ENCODE data around the gene WDR46. TPM values are rescaled to one million over a fixed set of nuclear protein-coding genes. Genes with fewer than 3 reads are reported as not detected.

The WDR46 gene
- total and polyA plus RNA-seq, 2 of the 13 experiments (the other 11 are each of a cell fraction or from before 2014, with no cell fraction given) = 47.4 to 105 TPM

DNA sequence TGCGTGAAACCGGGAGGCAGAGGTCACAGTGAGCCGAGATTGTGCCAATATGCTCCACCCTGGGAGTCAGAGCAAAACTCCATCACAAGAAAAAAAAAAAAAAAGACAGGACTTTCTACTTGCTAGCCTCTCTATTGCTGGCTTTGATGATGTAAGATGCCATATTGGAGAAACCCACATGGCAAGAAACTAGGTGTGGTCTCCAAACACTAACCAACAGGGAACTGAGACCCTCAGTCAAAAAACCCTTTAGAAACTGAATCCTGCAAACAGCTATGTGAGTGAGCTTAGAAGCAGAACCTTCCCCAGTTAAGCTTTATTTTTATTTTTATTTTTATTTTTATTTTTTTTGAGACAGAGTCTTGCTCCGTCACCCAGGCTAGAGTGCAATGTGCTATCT lies 46.9 kb upstream of the WDR46 start (continued):
- TF ChIP-seq, protein P1, sequence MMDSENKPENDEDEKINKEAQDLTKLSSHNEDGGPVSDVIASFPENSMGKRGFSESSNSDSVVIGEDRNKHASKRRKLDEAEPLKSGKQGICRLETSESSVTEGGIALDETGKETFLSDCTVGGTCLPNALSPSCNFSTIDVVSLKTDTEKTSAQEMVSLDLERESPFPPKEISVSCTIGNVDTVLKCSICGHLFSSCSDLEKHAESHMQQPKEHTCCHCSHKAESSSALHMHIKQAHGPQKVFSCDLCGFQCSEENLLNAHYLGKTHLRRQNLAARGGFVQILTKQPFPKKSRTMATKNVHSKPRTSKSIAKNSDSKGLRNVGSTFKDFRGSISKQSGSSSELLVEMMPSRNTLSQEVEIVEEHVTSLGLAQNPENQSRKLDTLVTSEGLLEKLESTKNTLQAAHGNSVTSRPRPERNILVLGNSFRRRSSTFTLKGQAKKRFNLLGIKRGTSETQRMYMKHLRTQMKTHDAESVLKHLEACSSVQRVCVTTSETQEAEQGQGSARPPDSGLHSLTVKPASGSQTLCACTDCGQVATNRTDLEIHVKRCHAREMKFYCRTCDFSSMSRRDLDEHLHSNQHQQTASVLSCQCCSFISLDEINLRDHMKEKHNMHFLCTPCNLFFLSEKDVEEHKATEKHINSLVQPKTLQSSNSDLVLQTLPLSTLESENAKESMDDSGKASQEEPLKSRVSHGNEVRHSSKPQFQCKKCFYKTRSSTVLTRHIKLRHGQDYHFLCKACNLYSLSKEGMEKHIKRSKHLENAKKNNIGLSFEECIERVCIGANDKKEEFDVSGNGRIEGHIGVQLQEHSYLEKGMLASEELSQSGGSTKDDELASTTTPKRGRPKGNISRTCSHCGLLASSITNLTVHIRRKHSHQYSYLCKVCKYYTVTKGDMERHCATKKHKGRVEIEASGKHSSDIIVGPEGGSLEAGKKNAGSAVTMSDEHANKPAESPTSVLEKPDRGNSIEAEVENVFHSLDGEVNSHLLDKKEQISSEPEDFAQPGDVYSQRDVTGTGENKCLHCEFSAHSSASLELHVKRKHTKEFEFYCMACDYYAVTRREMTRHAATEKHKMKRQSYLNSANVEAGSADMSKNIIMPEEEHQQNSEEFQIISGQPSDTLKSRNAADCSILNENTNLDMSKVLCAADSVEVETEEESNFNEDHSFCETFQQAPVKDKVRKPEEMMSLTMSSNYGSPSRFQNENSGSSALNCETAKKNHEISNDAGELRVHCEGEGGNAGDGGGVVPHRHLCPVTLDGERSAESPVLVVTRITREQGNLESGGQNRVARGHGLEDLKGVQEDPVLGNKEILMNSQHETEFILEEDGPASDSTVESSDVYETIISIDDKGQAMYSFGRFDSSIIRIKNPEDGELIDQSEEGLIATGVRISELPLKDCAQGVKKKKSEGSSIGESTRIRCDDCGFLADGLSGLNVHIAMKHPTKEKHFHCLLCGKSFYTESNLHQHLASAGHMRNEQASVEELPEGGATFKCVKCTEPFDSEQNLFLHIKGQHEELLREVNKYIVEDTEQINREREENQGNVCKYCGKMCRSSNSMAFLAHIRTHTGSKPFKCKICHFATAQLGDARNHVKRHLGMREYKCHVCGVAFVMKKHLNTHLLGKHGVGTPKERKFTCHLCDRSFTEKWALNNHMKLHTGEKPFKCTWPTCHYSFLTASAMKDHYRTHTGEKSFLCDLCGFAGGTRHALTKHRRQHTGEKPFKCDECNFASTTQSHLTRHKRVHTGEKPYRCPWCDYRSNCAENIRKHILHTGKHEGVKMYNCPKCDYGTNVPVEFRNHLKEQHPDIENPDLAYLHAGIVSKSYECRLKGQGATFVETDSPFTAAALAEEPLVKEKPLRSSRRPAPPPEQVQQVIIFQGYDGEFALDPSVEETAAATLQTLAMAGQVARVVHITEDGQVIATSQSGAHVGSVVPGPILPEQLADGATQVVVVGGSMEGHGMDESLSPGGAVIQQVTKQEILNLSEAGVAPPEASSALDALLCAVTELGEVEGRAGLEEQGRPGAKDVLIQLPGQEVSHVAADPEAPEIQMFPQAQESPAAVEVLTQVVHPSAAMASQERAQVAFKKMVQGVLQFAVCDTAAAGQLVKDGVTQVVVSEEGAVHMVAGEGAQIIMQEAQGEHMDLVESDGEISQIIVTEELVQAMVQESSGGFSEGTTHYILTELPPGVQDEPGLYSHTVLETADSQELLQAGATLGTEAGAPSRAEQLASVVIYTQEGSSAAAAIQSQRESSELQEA (CRISPR knock-in tag; IDR thresholded peaks at IDR 0.05; ENCODE audit: not compliant biosample characterization) = no peak
- no peak for TF ChIP-seq ZFP36 (IDR thresholded peaks at IDR 0.05; ENCODE audit: borderline replicate concordance, low read depth, low read length, partially characterized antibody)

DNA sequence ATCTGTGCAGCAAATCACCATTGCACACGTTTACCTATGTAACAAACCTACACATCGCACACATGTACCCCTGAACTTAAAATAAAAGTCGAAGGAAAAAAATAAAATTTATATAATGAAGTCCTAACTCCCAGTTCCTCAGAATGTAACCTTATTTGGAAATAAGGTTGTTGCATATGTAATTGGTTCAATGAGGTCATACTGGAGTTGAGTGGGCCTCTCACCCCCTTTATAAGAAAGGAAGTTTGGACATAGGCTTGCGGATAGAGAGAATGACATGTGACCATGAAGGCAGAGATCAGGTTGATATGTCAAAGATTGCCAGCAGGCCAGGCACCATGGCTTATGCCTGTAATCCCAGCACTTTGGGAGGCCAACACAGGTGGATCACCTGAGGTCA lies 44.6 kb upstream of the WDR46 start:
- no peaks in the 10 kb centered on the region for H3K36me3 ChIP-seq (replicated peaks in 1 of 2; ENCODE audit: control insufficient read depth in 1 of 2, insufficient read depth in 2 of 2, low read length in 2 of 2)
- 86% methylated on average over 4 of the region's 4 CpGs for WGBS (ENCODE audit: low lambda C conversion rate)
- in situ Hi-C loops (cut with HindIII; ENCODE audit: extremely low pct_ligation_motif_present, low pct_unique_long_range_greater_than_20kb) = no loop called here
- no peak overlapping the region for H3K4me3 ChIP-seq (replicated peaks in 1 of 3; ENCODE audit: insufficient read depth in 1 of 3, low read depth in 2 of 3, low read length in 3 of 3)
- intact Hi-C loops (cut with micrococcal nuclease; ENCODE audit: unreplicated experiment) = no loop called here
- no peak overlapping the region for H3K27ac ChIP-seq (ENCODE audit: extremely low read length, insufficient read depth, low read length)
- no peak for TF ChIP-seq RCOR2 (CRISPR knock-in tag; IDR thresholded peaks at IDR 0.05)
- no peaks in the 10 kb centered on the region for H4K20me1 ChIP-seq (ENCODE audit: insufficient read depth, low read length)
- peaks cover 4% of the 10 kb centered on the region; the same call in 1 of the 2 replicates for H3K4me1 ChIP-seq (ENCODE audit: insufficient read depth, low read length)
- peaks cover 0 to 8% of the 10 kb centered on the region in 2 experiments; a peak in 2 of 5 replicates for H3K27me3 ChIP-seq (ENCODE audit: control insufficient read depth in 1 of 2, insufficient read depth in 2 of 2, low read length in 2 of 2)
- ChIA-PET CTCF (ENCODE audit: low intra/inter-chr PET ratio, low total read pairs) (no interaction called here), POLR2A (no interaction called here)
- ATAC-seq (no peak), DNase-seq (ENCODE audit: low spot score) (no peak), FAIRE-seq (no peak)
- H3K4me2 ChIP-seq (ENCODE audit: low read depth, low read length) = no peak overlapping the region
- no TSS peak for BruUV-seq (replicated peaks)
- no peaks in the 10 kb centered on the region for H3K9me3 ChIP-seq (ENCODE audit: low read length)
- H3K79me2 ChIP-seq (ENCODE audit: insufficient read depth, low read length) = no peaks in the 10 kb centered on the region
- no peak overlapping the region for H2AFZ ChIP-seq (ENCODE audit: low read length)
- H3K9ac ChIP-seq (ENCODE audit: insufficient read depth, low read depth, low read length) = no peak overlapping the region
